COLO668 (cell line): ENCODE data around the gene BSN.
A peak's percentile ranks its signal among the peaks of the same experiment; 100 is the strongest.

Experiments used
- DNase-seq: peaks from one replicate; lab custom pipeline; 2025; ENCODE audit not compliant: unreplicated experiment; lab: John Stamatoyannopoulos, UW

The BSN gene

DNA sequence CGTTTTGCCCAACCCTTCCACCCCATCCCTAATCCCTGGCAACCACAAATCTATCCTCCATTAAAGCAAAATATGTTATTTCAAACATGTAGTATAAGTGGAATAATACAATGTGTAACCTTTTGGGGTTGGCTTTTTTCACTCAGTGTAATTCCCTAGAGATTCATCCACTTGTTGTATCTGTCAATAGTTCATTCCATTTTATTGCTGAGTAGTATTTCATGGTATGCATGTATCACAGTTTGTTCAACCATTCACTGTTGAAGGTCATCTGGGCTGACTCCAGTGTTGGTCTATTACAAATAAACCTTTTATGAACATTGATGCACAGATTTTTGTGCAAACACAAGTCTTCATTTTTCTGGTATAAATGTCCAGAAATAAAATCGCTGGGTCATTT is 38.8 kb downstream of the BSN start:
- no peak for DNase-seq

GRCh38 chr3:49600781-49601180 is 46.5 kb downstream of the BSN start:
- DNase-seq, result no peak

DNA sequence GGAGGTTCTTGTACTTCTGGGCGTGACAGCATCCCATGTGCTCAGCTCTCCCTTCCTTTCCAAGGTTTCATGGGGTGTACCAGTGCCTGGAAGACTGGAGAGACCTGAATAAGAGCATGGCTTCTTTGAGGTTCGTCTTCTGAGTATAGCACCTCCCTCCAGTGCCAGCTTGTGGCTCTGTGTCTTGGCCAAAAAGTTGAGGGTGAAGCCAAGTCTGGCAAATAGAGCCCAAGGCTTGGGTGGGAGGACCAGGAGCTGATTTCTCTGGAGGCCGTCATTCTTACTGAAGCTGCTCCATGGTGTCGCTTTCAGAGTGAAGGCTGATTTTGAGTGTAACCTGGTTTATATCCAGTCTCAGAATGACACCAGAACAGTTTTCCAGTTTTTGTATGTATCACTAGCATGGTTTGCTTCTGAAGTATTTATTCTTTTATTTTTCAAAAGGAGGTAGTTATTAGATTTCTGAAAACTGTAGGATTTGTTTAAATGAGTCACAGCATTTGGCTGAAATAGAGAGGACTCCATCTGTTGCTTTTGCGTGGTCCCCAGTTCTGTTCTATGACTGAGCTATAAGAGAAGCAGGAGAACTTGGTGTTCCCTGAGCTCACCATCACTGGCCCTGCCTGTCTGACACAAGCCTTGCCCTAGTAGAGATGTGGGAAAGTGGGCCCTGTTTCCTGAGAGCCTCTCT is 47.2 kb downstream of the BSN start:
- DNase-seq, result no peak

DNA sequence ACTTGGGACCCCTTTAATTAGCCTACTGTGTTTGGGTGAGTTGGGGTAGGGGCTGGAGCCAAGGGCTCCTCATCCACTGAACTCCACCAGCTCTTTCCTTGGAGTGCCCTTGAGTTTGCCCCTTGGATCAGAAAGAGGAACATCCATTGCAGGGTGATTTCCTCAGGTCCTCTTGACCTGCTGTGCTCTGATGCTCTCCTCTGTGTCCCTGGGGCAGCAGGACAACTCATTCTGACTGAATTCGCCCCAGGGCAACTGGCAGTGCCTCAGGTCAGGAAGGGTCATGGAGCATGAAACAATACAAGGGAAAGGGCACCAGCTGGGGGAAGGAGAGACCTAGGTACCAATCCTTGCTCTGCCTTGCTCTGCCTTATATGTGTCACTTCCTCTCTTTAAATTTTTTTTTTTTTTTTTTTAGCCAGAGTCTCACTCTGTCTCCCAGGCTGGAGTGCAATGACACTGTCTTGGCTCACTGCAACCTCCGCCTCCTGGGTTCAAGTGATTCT is 47.8 kb downstream of the BSN start:
- DNase-seq, result no peak

- DNase-seq, result peak; percentile 51
These were observed 48.7 kb downstream of the BSN start for GRCh38 chr3:49602877-49603411.

DNA sequence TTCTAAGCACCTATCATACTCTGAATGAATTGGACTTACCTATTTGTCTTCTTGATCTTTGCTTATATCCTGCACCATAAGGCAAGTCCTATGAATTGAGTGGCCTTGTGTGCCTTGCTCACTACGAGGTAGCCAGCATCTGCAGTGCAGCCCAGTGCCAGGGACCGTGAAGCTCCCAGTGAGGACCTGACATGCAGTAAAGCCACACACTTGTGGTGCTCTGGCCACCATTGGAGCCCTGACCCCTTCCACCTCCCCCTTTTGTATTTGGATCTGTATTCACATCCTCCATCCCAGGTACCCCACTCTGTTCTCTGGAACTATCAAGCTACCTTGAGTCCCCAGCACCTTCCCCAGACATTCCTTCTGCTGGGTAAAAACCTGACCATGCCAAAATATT is 52.1 kb downstream of the BSN start:
- DNase-seq, result no peak

- DNase-seq, result no peak
These were observed 52.9 kb downstream of the BSN start for GRCh38 chr3:49607105-49607591.

- no peak for DNase-seq
These were observed 53.5 kb downstream of the BSN start for GRCh38 chr3:49607796-49608195.

- DNase-seq, result no peak
These were observed 55.0 kb downstream of the BSN start for GRCh38 chr3:49609314-49609713.

DNA sequence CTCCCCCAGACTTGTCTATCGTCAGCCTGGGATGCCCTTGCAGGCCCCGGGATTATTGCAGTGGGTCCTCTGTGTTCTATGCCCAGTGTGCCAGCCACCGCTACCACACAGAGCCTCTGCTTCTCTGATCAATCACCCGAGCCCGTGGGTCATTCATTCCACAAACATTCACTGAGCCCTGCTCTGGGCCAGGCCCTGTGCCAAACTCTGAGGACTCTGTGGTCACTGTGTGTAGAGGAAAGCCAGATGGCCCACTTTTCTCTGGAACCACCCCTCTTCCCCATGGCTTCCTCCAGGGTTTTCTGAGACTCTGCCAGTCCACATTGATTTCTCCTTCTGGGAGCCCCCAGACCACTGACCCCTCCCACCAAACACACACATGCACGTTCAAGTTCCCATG is 55.5 kb downstream of the BSN start:
- no peak for DNase-seq

GRCh38 chr3:49610666-49611280 is 56.5 kb downstream of the BSN start:
- DNase-seq, result no peak

DNA sequence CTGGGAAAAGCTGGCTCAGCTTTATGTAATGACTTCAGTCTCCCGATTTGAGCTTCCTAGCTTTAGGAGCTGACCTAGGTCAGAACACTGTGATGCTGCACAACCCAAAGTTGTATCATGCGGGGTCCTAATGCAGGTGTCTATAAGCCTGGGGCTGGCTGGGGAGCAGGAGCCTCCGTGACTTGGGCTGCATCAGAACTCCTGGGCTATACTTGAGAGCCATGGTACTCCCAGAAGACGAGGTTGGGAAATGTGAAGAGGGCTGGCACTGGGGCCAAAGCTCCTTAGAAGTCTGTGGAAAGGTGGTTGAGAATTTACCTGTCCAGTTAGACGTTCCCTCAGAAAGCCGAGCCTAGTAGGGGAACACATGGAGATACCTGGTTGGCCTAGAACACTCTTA is 57.0 kb downstream of the BSN start:
- no peak for DNase-seq

DNA sequence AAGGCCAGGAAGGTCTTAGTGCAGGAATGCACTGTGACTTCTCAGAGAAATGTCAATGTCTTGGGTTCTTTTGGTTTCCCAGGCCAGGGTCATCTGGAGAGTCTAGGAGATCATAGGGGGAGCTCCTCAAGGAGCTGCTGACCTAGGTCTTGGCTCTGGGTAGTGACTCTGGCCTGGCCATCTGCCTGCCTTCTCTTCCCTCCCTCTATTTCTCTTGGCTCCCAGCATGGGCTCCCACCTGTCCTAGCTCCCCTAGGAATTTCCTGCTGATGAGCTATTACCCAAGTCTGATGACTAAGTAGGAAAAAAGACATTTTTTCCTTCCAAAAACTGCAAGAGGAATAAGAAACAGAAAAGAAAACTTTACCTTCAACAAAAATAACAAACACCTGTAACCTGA is 57.4 kb downstream of the BSN start:
- DNase-seq, result no peak

- DNase-seq, result no peak
These were observed 60.7 kb downstream of the BSN start for GRCh38 chr3:49614936-49615335.

- DNase-seq, result no peak
These were observed 61.8 kb downstream of the BSN start for GRCh38 chr3:49616061-49616460.

DNA sequence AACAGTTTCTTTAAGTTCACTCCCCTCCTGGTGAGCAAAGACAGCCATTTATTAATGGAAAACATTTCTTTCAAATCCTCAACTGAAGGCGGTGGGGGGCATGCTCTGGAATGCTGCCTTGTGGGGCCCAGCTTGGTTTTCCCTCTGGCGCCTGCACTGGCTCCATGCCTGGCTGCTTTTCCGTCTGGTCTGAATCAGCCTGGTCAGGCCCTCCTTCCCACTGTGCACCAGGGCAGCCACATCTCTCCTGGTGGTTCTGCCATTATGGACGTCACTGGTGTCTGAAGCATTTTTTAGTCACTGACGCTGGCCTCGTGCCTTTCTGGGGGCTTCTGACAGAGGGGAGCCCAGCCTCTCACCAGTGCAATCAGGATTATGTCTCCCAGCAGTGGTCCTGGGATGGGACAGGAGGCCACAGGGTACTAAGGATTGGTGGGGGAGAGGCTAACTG is 62.2 kb downstream of the BSN start:
- DNase-seq, result no peak

DNA sequence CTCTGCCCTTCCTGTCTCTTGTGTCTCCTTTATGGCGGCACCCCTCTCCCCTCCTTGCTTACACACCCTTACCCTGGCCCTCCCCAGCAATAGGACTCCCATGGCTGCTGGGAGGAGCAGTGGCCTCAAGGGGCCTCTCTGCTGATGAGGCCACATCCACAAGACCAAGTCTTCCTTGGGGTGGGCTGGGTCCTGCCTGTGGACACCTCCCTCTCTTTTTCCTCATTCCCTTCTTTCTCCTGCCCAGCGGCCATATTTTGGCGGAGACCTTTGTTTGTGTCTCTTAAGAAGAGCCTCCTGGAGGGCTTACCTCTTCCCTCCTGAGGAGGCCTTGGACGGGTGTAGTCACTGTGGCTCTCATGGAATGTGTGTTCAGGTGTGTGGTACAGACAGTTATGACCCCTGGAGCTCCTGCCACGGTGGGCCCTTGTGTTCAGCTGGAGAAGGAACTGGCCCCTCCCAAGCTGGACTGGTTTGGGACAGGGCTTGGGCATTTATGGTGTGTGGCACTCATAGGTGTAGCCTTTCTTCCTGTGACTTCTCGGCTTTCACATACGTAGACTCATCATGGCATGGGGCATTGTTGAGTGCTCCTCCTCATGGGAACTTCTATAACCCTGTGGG is 63.2 kb downstream of the BSN start:
- no peak for DNase-seq

DNA sequence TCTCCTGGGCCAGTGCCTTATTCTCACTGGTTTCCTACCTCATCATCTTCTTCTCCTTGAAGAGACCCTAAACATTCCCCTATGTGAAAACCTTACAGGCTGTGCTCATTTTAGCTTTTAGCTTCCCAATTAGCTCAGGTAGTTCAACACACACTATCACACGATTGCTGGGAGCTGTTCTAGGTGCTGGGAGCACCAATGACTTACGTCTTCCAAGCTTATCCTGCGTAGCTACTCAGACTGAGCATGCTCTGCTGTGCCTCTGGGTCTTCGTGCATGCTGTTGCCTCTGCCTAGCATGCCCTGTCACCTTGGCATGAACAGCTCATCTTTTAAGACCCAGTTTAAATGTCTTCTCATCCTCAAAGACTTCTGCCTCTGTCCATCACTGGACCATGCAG is 64.1 kb downstream of the BSN start:
- DNase-seq, result no peak

DNA sequence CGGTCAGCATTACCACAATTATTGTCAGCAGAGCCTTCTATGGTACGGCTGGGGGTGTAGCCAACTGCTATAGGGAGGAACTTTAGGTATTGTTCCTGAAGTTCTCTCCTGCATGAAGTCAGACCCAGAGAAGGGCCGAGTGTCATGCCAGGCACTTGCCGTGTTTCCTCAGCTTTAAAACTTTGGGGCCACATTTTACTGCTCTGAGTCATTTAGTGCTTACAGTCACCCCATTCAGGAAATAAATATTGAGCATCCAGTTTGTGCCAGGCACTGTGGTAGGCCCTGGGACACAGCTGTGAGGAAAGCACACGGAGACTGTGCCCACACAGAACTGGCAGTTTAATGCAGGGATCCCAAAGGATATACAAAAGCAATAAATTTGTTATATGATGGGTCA is 65.4 kb downstream of the BSN start:
- DNase-seq, result no peak

DNA sequence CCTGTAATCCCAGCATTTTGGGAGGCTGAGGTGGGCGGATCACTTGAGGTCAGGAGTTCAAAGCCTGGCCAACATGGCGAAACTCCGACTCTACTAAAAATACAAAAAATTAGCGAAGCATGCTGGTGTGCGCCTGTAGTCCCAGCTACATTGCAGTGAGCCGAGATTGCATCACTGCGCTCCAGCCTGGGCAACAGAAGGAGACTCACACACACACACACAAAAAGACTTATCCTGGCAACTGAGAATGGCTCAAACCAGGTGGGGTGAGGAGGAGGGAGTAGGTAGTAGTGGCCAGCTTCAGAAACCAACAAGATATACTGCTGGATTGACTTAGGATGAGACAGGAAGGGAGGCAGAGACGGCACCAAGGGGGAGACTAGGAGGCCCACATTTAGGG is 66.5 kb downstream of the BSN start:
- no peak for DNase-seq

GRCh38 chr3:49623071-49623470 is 68.8 kb downstream of the BSN start:
- DNase-seq, result no peak

DNA sequence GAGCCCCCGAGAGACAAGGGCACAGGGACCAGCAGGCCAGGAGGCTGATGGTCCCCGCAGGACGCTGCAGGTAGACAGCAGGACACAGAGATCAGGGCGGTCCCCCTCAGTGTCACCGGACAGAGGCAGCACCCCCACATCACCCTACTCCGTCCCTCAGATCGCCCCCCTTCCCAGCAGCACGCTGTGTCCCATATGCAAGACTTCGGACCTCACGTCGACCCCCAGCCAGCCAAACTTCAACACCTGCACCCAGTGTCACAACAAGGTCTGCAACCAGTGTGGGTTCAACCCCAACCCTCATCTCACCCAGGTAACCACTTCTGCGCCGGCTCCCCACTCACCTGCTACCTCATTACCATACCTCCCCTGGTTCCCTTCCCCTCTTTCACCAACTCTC is 70.8 kb downstream of the BSN start:
- DNase-seq, result no peak
